ENCODE results near the gene NOS1AP.
"Not testable (repeated sequence)": the region's sequence is repeated elsewhere in the genome, so short reads cannot be mapped to it uniquely, and the experiment has no call there.

Gene NOS1AP

DNA sequence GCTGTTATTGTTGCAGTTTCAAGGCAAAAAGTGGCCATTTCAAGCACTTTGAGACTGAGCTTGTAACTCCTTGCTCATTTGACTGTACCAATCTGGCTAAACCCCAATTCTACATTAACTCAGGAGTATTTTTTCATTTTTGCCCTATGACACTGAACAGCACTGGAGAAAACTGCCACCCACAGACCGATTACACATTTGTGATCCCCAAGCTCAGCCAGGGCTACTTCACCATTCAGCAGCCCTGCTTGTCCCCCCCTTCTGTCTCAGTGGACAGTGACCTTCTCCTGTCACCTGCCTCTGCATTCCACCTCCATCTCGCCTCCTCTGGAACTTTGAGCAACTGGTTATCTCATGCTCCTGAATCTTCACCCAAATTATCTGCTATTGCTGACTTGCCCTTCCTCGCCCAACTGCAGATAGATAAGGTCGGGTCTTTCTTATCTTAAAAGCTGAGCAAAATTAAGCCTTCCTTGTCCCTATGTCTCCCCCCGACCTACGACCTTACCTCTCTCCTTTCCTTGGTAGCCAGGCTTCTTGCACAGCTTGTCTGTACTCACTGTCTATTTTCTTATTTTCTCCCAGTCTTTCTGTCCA is 281.9 kb downstream of the NOS1AP start:
- no peak for DNase-seq

DNA sequence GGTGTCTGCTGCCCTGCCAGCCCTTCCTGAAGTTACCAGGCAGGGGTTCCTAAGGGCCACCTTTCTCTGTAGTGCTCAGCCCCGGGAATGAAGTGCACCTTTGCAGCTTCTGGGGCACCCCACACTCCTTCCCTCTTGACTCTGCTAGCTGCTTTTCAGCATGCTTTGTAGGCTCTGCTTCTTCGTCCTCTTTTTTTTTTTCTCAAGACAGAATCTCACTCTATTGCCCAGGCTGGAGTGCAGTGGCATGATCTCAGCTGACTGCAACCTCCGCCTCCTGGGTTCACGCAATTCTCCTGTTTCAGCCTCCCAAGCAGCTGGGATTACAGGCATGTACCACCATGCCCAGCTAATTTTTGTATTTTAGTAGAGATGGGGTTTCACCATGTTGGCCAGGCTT is 282.4 kb downstream of the NOS1AP start:
- not testable (repeated sequence) for DNase-seq

DNA sequence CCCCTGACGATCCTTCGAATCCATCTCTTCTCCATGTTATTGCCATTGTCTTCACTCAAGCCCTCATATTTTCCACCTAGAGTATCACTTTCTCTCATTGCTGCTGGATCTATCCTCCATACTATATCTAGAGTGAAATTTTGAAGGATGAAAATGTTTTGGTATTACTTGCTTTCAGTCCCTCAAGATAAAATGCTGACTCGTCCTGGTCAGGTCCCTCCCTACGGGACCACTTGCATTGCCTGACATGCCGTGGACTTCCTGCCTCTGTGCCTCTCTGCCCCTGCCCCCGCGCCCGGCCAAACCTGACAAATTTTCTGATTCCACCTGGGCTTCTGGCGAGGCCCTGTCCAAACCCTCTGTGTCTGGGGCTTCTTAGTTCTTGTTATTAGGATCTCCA is 283.6 kb downstream of the NOS1AP start:
- DNase-seq = no peak

DNA sequence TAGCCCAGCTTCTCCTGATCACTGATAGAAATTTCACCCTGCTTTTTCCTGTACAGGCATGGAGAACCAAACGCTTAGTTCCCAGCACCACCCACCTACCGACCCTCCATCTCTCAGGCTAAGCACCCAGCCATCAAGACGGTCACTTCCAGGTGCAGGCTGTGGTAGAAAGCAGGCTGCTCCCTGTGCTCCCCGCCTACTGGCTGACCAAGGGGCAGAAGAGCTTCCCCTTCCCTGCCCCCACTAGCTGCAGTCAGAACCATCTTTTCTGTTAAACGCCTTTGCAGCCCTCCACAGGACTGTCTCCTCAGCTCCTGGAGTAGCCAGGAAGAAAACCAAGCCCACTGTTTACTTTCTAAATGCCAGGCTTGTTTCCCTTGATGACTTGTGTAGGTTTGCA is 284.2 kb downstream of the NOS1AP start:
- DNase-seq = no peak

DNA sequence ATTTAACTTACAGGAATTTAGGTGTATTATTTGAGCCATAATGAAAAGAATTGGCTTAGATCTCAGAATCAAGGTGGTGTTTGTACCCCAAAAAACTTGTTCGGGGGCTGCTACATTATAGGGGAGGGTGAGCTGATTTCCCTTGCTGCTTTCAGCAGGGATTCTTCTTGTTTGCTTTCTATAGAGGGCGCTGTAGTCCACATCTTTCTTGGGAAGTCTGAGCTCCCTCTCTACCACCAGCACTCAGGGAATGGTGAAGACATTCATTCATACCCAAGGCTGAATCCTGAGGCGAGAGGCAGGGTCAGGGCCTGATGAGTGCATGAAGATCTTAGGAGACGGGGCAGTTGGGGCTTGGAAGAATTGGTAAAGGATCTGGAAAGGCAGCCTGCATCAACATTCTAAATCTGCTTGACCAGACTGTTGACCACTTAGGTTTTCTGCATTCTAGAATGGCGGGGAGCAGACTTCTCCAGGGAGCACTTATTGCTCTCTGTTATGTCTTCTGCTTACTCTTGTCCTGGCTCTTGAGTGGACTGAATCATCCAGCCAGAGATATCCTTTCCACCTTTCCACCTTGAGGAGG is 288.3 kb downstream of the NOS1AP start:
- DNase-seq = no peak

DNA sequence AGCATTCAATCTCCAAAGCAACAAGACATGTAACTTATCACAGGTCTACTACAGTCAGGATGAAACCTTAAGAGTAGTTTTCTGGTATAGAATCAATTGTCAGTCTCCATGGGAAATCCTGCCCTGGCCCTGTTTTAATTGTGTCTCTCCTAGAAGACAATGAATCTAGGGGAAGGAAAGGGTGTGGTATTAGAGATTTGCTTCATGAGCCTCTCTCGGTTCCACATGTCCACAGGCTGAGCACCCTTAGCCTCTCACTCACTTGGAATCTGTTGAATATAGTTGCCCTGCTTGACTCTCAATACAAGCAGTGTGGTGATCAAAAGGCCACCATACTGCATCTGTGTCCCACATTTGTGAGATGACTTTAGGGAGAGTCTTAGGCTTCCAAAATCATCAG is 289.4 kb downstream of the NOS1AP start:
- DNase-seq = no peak

DNA sequence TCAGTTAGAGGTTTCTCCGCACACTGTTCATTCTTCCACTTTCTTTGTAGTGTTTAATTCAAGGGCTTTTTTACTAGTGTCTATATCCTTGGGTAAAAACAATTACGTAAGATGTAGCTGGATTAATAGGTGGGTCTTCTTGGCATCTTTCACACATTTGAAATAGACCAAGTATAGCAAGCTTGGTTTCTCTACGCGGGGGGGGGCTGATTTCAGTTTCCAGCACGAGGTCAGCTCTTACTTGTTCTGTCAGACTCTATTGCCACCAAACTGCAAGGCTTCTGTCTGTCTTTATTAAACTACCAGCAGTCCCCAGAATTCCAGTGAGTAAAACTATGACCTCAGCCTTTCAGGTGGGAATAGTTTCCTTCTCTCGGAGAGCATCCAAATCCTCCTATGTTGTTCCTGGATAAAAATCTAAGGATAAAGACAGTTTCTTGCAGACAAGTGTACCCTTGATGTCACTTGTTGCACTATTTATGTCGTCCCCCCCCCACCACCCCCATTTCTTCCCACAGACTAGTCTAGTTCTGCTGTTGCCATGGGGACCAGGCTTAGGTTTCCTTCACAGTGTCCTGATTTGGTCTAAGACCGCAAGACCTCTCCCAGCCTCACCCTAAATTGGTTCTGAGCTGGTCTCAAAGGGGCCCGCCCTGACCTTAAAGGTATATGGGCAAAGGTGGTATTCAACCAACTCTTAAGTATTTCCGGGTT is 290.2 kb downstream of the NOS1AP start:
- no peak for DNase-seq

DNA sequence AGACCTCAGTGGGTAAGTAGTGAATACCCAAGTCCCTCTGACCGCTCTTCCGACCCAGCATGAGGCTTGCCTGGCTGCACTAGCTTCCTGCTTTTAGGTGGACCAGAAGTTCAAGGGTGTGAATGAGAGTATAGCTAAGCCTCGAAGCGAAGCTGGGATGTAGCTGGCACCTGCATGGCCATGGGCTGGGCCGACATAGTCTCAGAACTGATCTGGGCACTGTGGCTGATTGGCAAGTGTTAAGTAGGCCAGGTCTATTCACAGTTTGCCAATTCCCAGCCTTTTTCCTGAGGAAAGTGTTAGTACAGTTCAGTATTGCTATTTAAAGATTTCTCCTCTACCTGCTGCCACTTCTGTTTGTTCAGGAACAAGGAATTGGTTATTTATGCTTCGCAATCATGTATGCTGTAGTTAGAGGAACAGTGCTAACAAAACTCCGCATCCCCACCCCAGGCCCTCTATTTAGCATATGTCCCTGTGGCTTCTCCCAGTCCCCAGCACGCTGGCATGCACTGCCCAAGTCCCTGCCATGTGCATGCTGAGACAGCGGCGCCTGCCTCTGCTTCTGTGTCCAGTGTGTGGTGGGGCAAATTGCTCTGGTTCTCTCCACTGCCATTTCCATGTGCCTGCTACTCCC is 290.9 kb downstream of the NOS1AP start:
- no peak for DNase-seq

DNA sequence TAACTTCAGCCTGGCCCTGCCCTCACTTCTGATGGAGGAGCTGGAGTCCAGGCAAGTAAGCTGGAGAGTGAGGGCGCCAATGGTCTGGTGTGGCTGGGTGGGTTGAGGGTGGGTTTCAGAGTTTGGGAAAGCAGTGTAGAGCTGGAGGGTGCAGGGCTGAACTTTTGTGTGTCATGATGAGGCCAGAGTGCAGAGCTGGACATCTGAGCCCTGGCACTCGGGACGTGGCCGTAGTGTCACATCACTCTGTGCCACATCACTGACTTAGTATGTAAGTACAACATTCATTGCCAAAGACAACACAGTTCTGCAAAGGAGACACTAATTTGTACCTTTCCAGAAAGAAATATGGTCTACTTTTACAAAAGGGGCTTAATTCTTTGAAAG is 291.4 kb downstream of the NOS1AP start:
- no peak for DNase-seq

DNA sequence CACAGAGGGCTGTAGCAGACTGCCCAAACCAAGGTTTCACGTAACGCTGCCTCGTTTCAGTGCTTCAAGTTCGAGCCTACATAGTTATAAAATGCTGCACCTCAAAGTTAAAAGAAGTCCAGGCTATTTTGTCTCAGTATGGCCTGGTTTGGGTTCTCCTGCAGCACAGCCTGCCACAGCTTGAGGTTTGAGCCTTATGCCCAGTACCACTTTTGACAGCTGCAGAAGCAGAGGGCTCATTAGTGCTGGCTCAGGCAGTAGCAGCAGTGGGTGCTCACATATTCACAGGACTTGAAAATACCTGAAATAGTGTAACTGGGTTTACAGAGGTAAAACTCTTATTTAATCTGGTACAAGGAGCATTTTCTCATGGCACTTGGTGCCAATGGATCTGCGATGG is 291.9 kb downstream of the NOS1AP start:
- no peak for DNase-seq

DNA sequence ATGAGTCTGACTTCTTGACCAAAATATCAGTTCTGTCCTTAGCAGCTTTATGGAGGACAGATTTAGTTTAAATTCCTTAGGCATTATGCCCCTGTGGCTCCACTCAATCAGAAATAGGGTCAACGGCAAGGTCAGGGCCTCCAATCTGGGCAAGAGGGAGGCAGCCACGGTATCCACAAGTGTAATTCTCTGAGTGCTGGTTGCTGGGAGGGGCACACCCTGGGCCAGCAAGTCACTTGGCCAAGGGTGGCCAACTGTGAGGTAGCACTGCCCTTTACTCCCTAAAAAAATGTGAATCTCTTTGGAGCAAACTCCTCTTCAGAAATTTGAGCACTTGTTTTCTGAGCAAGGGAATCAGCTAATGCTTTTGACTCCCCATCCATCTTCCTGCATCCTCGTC is 294.3 kb downstream of the NOS1AP start:
- no peak for DNase-seq

DNA sequence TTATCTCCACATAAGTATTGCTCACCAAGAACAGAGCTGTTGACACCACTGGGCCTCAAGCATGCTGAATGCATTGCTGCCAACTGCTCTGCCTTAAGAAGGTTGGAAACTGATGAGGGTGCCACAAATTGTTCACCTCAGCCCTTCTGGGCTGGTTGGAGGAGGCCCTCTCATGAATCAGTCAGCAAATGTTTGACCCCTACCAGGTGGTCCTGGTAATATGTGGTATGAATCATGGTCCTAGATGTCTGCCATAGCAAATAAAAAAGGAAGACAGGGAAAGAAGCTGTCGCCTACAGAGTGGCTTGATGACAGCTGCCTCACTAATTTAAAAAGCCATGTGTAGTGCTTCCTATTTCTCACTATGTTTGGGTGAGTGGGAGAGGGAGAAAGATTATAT is 295.0 kb downstream of the NOS1AP start:
- DNase-seq = no peak

DNA sequence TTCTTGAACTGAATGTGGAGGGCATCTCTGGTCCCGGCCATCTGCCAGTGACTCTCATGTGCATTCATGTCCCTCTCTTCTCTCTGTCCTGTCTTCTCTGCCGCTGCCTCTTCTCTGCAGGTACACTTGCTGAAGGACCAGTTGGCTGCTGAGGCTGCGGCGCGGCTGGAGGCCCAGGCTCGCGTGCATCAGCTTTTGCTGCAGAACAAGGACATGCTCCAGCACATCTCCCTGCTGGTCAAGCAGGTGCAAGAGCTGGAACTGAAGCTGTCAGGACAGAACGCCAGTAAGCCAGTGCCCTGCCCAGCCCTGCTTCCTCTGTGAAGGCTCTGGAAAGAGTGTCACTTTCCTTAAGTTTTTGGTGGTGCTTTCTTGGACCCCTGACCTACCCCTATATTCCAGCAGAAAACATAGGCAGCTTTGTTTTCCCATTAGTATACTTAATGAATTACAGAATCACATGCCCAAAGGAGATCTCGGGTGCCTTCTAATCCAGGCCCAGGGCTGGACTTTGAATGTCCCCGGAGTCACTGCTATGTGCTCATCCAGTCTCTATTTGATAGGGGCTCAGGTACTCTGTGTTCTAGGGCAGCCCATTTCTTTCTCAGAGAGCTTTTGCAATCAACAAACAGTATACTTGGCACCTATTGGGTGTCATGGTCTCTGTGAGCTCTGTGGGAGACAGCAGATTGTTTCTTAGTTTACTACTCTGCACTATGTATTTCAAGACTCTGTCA is 296.0 kb downstream of the NOS1AP start:
- no peak for DNase-seq

DNA sequence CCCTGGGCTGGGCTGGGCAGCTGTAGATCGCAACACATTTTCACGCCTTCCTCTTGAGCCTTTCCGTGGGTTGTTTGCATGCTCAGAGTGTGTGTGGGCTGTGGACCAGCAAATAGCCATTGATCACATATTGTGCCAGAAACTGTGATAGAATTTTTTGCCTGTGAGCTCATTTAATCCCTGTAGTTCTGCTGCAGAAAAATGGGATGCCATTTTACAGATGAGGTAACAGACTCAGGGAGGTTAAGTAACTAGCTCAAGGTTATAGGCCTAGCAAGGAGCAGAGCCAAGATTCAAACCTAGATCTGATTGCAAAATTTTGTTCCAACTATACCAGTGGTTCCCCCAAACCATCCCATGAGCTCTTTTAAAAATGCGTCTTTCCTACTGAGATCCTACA is 296.7 kb downstream of the NOS1AP start:
- DNase-seq = no peak

DNA sequence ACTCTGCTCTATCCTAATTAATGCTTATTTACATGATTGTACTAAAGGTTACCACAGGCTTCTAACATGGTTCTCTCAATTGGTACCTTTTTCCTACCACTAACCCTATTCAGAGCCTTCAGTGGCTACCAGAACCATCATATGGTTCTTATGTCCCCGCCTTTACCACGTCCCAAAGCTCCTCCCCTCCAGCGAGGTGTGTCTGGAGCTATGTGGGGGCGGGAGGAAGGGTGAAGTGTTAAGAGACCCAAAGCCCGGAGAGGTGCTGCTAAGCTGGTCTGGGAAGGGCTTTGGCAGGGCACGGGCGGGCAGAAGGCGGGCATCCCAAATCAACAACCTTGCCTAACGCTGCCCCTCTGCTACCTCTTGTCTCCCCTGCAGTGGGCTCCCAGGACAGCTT is 297.2 kb downstream of the NOS1AP start:
- DNase-seq = no peak

DNA sequence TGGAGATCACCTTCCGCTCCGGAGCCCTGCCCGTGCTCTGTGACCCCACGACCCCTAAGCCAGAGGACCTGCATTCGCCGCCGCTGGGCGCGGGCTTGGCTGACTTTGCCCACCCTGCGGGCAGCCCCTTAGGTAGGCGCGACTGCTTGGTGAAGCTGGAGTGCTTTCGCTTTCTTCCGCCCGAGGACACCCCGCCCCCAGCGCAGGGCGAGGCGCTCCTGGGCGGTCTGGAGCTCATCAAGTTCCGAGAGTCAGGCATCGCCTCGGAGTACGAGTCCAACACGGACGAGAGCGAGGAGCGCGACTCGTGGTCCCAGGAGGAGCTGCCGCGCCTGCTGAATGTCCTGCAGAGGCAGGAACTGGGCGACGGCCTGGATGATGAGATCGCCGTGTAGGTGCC is 297.6 kb downstream of the NOS1AP start:
- DNase-seq = no peak

DNA sequence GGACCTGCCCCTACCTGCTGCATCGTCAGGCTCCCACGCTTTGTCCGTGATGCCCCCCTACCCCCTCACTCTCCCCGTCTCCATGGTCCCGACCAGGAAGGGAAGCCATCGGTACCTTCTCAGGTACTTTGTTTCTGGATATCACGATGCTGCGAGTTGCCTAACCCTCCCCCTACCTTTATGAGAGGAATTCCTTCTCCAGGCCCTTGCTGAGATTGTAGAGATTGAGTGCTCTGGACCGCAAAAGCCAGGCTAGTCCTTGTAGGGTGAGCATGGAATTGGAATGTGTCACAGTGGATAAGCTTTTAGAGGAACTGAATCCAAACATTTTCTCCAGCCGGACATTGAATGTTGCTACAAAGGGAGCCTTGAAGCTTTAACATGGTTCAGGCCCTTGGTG is 298.3 kb downstream of the NOS1AP start:
- no peak for DNase-seq

DNA sequence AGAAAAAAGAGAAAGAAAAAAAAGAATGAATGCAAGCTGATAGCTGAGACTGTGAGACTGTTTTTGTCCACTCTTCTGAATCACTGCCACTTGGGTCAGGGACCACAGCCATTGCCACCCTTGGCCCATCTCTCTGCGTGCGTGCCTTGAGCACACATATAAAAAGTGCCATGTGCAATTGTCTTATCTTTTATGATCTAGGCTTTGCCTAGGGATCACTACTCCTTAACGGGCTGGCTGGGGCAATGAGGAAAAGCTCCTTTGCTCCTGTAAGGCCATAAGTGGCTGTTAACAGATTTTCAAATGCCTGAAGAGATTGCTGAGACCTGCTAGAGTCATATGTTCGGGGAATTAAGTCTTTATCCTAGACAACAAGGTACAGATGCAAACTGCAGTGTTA is 299.0 kb downstream of the NOS1AP start:
- no peak for DNase-seq

DNA sequence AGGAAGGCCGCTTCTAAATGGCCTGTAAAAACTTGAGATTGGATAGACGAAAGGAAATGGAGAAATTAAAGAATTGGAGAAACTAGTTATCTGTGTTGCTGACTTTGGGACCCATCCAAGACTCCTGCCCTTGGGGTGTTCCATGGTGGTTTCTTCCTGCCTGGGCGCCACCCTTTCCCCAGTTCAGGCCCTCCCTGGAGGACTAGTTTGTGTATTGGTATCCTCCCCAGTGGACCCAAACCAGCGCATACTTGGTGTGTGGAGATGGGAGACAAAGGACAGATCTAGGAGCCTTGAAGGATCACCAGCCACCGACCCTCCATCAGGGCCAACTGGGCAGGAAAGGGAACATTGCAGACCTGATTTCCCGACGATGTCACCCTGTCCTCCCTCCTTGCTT is 300.1 kb downstream of the NOS1AP start:
- DNase-seq = no peak

DNA sequence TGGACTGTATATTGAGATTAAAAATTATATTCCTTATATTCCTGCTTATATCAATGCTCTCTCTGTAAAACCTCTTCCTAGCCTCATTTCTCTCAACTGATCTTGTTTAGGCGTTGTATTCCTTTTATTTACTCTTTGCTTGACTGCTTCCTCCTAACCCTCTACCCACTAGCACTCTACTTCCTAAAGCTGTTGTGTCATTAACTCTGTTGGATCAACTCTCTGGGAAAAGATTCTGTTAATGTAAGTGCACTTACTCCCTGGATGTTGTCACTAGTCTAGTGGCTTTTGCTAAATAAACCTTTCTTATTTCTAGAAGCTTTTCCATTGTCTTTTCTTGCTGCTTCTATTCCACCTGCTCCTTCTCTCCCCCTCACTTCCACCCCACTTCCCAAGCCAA is 300.7 kb downstream of the NOS1AP start:
- no peak for DNase-seq

DNA sequence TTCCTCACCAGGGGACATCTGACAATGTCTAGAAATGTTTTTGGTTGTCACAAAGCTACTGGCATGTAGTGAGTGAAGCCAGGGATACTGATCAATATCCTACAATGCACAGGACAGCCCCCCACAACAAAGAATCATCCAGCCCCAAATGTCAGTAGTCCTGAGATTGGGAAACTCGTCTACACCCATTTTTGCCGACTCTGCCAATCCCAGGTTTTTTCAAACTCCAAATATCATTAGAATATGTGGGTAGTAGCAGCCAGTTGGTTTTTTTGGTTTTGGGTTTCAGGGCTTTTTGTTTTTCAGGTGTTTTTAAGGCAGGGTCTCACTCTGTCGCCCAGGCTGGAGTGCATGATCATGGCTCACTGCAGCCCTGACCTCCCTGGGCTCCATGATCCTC is 301.2 kb downstream of the NOS1AP start:
- no peak for DNase-seq

DNA sequence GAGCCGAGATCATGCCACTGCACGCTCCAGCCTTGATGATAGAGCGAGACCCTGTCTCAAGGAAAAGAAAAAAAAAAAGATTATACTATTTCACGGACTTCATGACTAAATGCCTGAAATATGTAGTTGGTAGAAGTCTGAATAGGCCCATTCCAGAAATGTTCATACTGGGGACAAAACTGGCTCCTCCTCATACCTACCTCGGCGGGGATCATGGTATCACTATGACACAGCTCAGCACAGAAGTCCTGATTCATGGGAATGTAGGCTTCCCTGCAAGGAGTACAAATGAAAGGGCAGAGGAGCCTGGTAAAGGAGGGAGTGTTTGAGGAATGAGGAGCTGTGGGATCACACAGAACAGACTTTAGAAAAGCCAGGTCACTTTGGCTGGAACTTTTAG is 302.1 kb downstream of the NOS1AP start:
- no peak for DNase-seq
